ENCODE results near the gene QRFP.

QRFP gene

GRCh38 chr9:130874783-130875182 is 21.8 kb downstream of the QRFP start:
- no peak overlapping the region for H3K27ac ChIP-seq (ENCODE audit: low read length)
- DNase-seq (ENCODE audit: low read depth, low spot score), result no peak
- H3K36me3 ChIP-seq (ENCODE audit: control insufficient read depth, insufficient read depth, low read length), result peaks cover 32% of the 10 kb centered on the region

GRCh38 chr9:130873966-130874365 is 22.6 kb downstream of the QRFP start:
- WGBS (ENCODE audit: insufficient coverage, insufficient read length), result no CpG with 5 or more reads among the region's 8 CpGs
- Histone ChIP-seq H3K4me3 (ENCODE audit: low read length) (no peak overlapping the region), H3K36me3 (ENCODE audit: control insufficient read depth, insufficient read depth, low read length) (peaks cover 31% of the 10 kb centered on the region), H3K27me3 (ENCODE audit: control insufficient read depth, insufficient read depth, low read length) (no peaks in the 10 kb centered on the region), H3K9me3 (ENCODE audit: control insufficient read depth, insufficient read depth, low read length) (no peaks in the 10 kb centered on the region), H3K4me1 (ENCODE audit: control insufficient read depth, insufficient read depth, low read length) (no peaks in the 10 kb centered on the region), H3K27ac (ENCODE audit: low read length) (no peak overlapping the region)
- no peak for DNase-seq (ENCODE audit: low read depth, low spot score)

More at GRCh38 chr9:130874783-130875182, 21.8 kb downstream of the QRFP start:
- Histone ChIP-seq H3K4me1 (ENCODE audit: control insufficient read depth, insufficient read depth, low read length) (no peaks in the 10 kb centered on the region), H3K27me3 (ENCODE audit: control insufficient read depth, insufficient read depth, low read length) (no peaks in the 10 kb centered on the region), H3K9me3 (ENCODE audit: control insufficient read depth, insufficient read depth, low read length) (no peaks in the 10 kb centered on the region), H3K4me3 (ENCODE audit: low read length) (no peak overlapping the region)
- WGBS (ENCODE audit: insufficient coverage, insufficient read length), result no CpG with 5 or more reads among the region's 5 CpGs

DNA sequence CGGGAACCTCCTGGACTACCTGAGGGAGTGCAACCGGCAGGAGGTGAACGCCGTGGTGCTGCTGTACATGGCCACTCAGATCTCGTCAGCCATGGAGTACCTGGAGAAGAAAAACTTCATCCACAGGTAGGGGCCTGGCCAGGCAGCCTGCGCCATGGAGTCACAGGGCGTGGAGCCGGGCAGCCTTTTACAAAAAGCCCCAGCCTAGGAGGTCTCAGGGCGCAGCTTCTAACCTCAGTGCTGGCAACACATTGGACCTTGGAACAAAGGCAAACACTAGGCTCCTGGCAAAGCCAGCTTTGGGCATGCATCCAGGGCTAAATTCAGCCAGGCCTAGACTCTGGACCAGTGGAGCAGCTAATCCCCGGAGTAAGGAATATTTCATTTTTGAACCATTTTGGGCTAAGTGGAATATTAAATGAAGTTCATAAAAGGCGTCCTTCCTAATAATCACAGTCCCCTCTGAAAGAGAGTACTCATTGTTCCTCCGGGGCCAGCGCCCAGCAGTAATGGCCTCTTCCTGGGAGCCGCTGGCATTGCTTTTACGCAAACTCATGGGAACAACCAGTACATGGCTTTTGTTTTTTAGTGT is 23.6 kb downstream of the QRFP start:
- peaks cover 28% of the 10 kb centered on the region for H3K36me3 ChIP-seq (ENCODE audit: control insufficient read depth, insufficient read depth, low read length)
- WGBS (ENCODE audit: insufficient coverage, insufficient read length), result no CpG with 5 or more reads among the region's 15 CpGs
- no peaks in the 10 kb centered on the region for H3K27me3 ChIP-seq (ENCODE audit: control insufficient read depth, insufficient read depth, low read length)
- H3K9me3 ChIP-seq (ENCODE audit: control insufficient read depth, insufficient read depth, low read length), result no peaks in the 10 kb centered on the region
- DNase-seq (ENCODE audit: low read depth, low spot score), result no peak
- no peak overlapping the region for H3K4me3 ChIP-seq (ENCODE audit: low read length)
- H3K4me1 ChIP-seq (ENCODE audit: control insufficient read depth, insufficient read depth, low read length), result no peaks in the 10 kb centered on the region
- H3K27ac ChIP-seq (ENCODE audit: low read length), result no peak overlapping the region

DNA sequence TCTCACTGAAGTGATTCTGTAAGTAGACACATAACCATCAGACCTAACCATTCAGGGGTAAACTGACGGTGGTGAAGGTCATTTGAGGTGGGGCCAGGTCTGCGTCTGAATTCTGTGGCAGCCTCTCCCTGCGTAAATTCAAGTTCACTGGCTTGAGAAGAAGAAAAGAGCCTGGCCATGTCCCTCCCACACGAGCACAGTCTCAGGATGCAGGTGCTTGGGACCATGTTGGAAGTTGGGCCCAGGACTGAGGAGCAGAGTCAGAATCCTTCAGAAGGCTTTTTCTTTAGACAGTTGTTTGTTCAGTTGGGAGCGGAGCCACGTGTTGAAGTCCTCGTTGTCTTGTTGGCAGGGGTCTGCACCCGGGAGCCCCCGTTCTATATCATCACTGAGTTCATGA is 24.1 kb downstream of the QRFP start:
- WGBS (ENCODE audit: insufficient coverage, insufficient read length), result no CpG with 5 or more reads among the region's 9 CpGs
- no peaks in the 10 kb centered on the region for H3K9me3 ChIP-seq (ENCODE audit: control insufficient read depth, insufficient read depth, low read length)
- no peaks in the 10 kb centered on the region for H3K4me1 ChIP-seq (ENCODE audit: control insufficient read depth, insufficient read depth, low read length)
- DNase-seq (ENCODE audit: low read depth, low spot score), result no peak
- H3K4me3 ChIP-seq (ENCODE audit: low read length), result no peak overlapping the region
- H3K36me3 ChIP-seq (ENCODE audit: control insufficient read depth, insufficient read depth, low read length), result peaks cover 28% of the 10 kb centered on the region
- no peak overlapping the region for H3K27ac ChIP-seq (ENCODE audit: low read length)
- no peaks in the 10 kb centered on the region for H3K27me3 ChIP-seq (ENCODE audit: control insufficient read depth, insufficient read depth, low read length)

DNA sequence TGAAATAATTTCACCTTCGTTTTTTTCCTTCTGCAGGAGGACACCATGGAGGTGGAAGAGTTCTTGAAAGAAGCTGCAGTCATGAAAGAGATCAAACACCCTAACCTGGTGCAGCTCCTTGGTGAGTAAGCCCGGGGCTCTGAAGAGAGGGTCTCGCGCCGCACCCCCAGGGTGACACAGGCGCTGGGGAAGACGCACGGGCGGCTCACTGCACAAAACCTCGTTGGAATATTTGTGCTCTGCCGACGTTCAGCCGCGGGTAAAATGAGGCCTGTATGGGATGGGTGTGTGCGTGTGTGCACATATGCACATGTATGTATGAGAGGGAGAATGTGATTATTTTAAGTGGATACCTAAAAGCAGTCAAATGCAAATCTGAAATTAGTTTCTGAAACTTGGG is 24.5 kb downstream of the QRFP start:
- Histone ChIP-seq H3K9me3 (ENCODE audit: control insufficient read depth, insufficient read depth, low read length) (no peaks in the 10 kb centered on the region), H3K27me3 (ENCODE audit: control insufficient read depth, insufficient read depth, low read length) (no peaks in the 10 kb centered on the region), H3K36me3 (ENCODE audit: control insufficient read depth, insufficient read depth, low read length) (peaks cover 28% of the 10 kb centered on the region), H3K27ac (ENCODE audit: low read length) (no peak overlapping the region), H3K4me3 (ENCODE audit: low read length) (no peak overlapping the region), H3K4me1 (ENCODE audit: control insufficient read depth, insufficient read depth, low read length) (no peaks in the 10 kb centered on the region)
- WGBS (ENCODE audit: insufficient coverage, insufficient read length), result no CpG with 5 or more reads among the region's 15 CpGs
- DNase-seq (ENCODE audit: low read depth, low spot score), result no peak

DNA sequence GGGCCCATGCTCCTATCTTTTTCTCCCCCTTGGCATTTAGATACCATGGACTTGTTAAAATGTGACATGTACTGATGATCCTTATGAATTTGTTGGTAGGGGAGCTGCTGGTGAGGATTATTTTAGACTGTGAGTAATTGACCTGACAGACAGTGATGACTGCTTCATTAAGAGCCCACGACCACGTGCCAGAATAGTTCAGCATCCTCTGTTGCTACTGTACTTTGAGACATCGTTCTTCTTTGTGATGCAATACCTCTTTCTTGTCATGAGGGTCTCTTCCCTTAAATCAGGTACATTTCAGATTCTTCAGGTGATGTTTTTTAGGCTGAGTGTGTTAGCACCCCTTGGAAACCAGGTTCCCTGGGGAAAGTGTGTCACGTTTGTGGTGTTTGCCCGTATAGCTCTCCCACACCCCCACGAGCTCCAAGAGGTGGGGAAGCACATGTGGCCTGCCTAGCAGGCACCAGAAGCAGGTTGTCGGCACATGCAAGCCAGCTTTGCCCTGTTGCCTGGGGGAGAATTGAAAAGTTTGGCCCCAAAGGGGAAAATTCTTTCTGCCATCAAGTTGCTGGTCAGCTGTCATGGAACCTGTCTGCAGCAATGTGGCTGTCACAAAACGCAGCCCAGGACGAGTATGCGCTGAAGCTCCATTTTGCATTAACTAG is 25.1 kb downstream of the QRFP start:
- DNase-seq (ENCODE audit: low read depth, low spot score), result no peak
- Histone ChIP-seq H3K36me3 (ENCODE audit: control insufficient read depth, insufficient read depth, low read length) (peaks cover 28% of the 10 kb centered on the region), H3K27me3 (ENCODE audit: control insufficient read depth, insufficient read depth, low read length) (no peaks in the 10 kb centered on the region)

GRCh38 chr9:130870491-130871381 is 25.9 kb downstream of the QRFP start:
- no peak for DNase-seq (ENCODE audit: low read depth, low spot score)
- Histone ChIP-seq H3K27me3 (ENCODE audit: control insufficient read depth, insufficient read depth, low read length) (no peaks in the 10 kb centered on the region), H3K4me1 (ENCODE audit: control insufficient read depth, insufficient read depth, low read length) (no peaks in the 10 kb centered on the region), H3K27ac (ENCODE audit: low read length) (no peak overlapping the region), H3K4me3 (ENCODE audit: low read length) (no peak overlapping the region), H3K9me3 (ENCODE audit: control insufficient read depth, insufficient read depth, low read length) (no peaks in the 10 kb centered on the region), H3K36me3 (ENCODE audit: control insufficient read depth, insufficient read depth, low read length) (peaks cover 28% of the 10 kb centered on the region)
- no CpG with 5 or more reads among the region's 17 CpGs for WGBS (ENCODE audit: insufficient coverage, insufficient read length)

More for the DNA sequence above, 25.1 kb downstream of the QRFP start:
- no CpG with 5 or more reads among the region's 10 CpGs for WGBS (ENCODE audit: insufficient coverage, insufficient read length)
- Histone ChIP-seq H3K9me3 (ENCODE audit: control insufficient read depth, insufficient read depth, low read length) (no peaks in the 10 kb centered on the region), H3K4me1 (ENCODE audit: control insufficient read depth, insufficient read depth, low read length) (no peaks in the 10 kb centered on the region), H3K4me3 (ENCODE audit: low read length) (no peak overlapping the region), H3K27ac (ENCODE audit: low read length) (no peak overlapping the region)

DNA sequence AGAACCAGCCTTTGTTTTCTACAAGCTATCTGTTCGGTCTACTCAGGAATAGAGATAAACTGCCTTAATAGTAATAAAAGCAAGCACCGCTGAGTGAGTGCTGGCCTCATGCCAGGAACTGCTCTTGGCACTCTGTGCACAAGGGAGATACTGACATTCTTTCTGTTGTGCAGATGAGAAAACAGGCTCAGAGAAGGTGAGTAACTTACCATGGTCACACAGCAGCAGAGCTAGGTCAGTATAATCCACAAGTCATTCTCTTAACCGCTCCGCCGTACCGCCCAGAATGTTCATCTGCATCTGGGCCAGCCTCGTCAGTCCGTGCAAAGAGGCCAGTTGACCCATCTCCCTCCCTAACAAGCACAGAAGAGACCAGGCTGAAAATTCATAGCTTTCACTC is 27.4 kb downstream of the QRFP start:
- Histone ChIP-seq H3K27me3 (ENCODE audit: control insufficient read depth, insufficient read depth, low read length) (no peaks in the 10 kb centered on the region), H3K27ac (ENCODE audit: low read length) (no peak overlapping the region), H3K4me1 (ENCODE audit: control insufficient read depth, insufficient read depth, low read length) (no peaks in the 10 kb centered on the region), H3K36me3 (ENCODE audit: control insufficient read depth, insufficient read depth, low read length) (peaks cover 24% of the 10 kb centered on the region), H3K4me3 (ENCODE audit: low read length) (no peak overlapping the region), H3K9me3 (ENCODE audit: control insufficient read depth, insufficient read depth, low read length) (no peaks in the 10 kb centered on the region)
- no CpG with 5 or more reads among the region's 8 CpGs for WGBS (ENCODE audit: insufficient coverage, insufficient read length)
- no peak for DNase-seq (ENCODE audit: low read depth, low spot score)

DNA sequence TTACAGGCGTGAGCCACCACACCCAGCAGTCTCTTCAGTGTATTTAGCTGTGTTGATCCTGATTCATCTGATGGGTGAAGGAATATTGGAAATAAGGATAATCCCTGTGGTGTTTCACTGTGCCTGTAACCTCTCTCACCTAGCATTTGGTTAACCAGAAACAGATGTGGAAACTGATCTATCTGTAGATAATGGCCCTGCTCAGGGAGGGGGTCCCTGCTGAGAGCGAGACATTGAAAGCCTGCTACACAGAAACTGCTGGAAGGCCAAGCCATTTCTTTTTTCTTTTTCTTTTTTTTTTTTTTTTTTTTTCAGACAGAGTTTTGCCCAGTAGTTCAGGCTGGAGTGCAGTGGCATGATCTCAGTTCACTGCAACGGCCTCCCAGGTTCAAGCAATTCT is 28.4 kb downstream of the QRFP start:
- H3K27me3 ChIP-seq (ENCODE audit: control insufficient read depth, insufficient read depth, low read length), result no peaks in the 10 kb centered on the region
- no CpG with 5 or more reads among the region's 3 CpGs for WGBS (ENCODE audit: insufficient coverage, insufficient read length)
- H3K27ac ChIP-seq (ENCODE audit: low read length), result no peak overlapping the region
- no peaks in the 10 kb centered on the region for H3K4me1 ChIP-seq (ENCODE audit: control insufficient read depth, insufficient read depth, low read length)
- DNase-seq (ENCODE audit: low read depth, low spot score), result no peak
- H3K9me3 ChIP-seq (ENCODE audit: control insufficient read depth, insufficient read depth, low read length), result no peaks in the 10 kb centered on the region
- no peak overlapping the region for H3K4me3 ChIP-seq (ENCODE audit: low read length)
- H3K36me3 ChIP-seq (ENCODE audit: control insufficient read depth, insufficient read depth, low read length), result peaks cover 19% of the 10 kb centered on the region

DNA sequence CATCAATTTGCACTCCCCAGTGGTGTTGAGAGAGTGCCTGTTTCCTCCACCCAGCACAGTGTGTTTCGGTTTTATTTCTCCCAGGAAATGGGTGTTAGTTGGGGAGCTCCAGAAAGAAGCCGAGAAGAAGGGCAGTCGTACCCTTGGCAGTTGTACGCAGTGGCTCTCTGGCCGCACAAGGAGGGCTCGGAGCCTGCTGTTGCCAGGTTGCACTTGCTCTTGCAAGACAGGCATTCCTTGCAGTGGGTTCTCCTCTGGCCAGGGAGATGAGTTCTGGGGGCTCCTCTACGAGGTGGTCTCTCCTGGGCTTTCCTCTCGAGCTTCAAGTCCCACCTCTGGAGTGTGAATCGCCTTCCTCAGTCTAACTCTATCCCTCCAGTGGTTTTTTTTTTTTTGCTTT is 29.1 kb downstream of the QRFP start:
- Histone ChIP-seq H3K27ac (ENCODE audit: low read length) (no peak overlapping the region), H3K9me3 (ENCODE audit: control insufficient read depth, insufficient read depth, low read length) (no peaks in the 10 kb centered on the region), H3K36me3 (ENCODE audit: control insufficient read depth, insufficient read depth, low read length) (peaks cover 16% of the 10 kb centered on the region), H3K27me3 (ENCODE audit: control insufficient read depth, insufficient read depth, low read length) (no peaks in the 10 kb centered on the region), H3K4me1 (ENCODE audit: control insufficient read depth, insufficient read depth, low read length) (no peaks in the 10 kb centered on the region), H3K4me3 (ENCODE audit: low read length) (no peak overlapping the region)
- DNase-seq (ENCODE audit: low read depth, low spot score), result no peak
- WGBS (ENCODE audit: insufficient coverage, insufficient read length), result no CpG with 5 or more reads among the region's 9 CpGs
